ENCODE measurements around the gene PALMD. TPM values are rescaled to one million over a fixed set of nuclear protein-coding genes. Genes with fewer than 3 reads are reported as not detected.

The PALMD gene
- polyA plus RNA-seq, 6 donors from 2014 or later: not detected

DNA sequence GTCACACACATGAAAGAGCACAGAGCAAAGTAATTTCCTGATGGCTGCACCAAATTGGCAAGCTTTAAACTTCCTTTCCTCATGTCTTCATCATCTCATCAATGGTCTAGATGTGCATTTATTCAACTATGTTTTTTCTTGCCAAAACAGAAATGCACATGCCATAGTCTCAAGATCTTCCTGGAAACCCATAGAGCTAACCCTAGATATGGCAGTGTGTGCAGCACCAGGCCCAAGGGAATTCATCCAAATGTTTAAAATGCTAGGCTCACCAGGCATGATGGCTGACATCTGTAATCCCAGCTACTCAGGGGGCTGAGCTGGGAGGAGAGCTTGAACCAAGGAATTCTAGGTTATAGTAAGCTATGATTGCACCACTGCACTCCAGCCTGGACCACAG is 31.2 kb upstream of the PALMD start:
- Mint-ChIP-seq H3K4me1 (no peaks in the 10 kb centered on the region), H3K36me3 (no peaks in the 10 kb centered on the region), H3K9me3 (no peaks in the 10 kb centered on the region), H3K4me3 (no peak overlapping the region), H3K27ac (no peak overlapping the region), H3K27me3 (peaks cover 0 to 5% (median 0%) of the 10 kb centered on the region in 3 donors)
- ATAC-seq (ENCODE audit: low read depth in 2 of 2): no peak
- no peak for DNase-seq

DNA sequence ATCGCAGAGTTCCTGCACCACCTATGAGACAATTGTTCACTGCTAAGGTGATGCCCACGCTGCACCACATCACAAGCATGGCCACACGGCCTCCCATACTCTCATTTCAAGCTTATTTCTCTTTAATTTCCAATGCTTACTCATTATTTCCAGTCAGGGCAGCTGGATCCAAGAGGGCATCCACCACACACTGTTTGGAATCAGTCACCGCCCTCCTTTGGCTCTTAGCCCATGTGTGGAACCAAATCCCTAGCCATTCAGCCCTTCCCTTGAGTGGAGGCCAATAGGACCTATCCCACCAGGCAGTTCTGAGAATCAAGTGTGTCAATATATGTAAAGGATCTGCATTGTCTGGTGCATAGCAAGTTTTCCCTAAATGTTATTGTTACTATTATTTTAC is 26.3 kb upstream of the PALMD start:
- Mint-ChIP-seq H3K4me3 (no peak overlapping the region), H3K4me1 (no peaks in the 10 kb centered on the region), H3K27me3 (no peaks in the 10 kb centered on the region), H3K9me3 (peaks cover 0 to 3% (median 0%) of the 10 kb centered on the region in 7 donors), H3K27ac (no peak overlapping the region), H3K36me3 (no peaks in the 10 kb centered on the region)
- no peak for ATAC-seq (ENCODE audit: low read depth in 2 of 2)
- DNase-seq: no peak

DNA sequence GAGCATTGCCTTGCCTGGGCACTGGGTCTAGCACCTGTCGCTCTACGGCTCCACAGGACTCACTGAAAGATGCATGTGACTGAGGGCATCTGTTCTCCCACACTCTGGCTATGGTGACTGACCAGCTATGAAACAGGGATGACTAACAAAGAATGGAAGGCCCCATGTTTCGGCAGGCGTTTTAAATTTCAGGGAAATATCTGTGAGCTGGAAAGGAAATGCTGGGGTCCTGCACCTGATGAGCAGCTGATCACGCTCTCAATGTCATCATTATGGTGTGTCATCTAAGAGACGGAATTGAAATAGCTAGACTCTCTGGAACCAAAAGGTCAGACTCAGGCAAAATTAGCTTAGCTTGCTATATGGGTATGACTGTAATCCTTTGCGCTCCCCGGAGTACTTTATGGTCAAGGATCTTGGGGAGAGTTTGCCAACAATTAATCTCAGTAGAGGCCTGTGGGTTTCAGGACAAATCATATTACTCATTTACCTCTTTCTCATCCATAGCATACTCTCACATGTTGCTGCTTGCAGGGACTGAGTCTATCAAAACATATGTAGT is 24.5 kb upstream of the PALMD start:
- no peak overlapping the region for H3K27ac Mint-ChIP-seq
- no peak overlapping the region for H3K4me3 Mint-ChIP-seq
- peaks cover 0 to 5% (median 0%) of the 10 kb centered on the region in 7 donors for H3K9me3 Mint-ChIP-seq
- H3K27me3 Mint-ChIP-seq: no peaks in the 10 kb centered on the region
- ATAC-seq (ENCODE audit: low read depth in 2 of 2): no peak
- no peaks in the 10 kb centered on the region for H3K36me3 Mint-ChIP-seq
- H3K4me1 Mint-ChIP-seq: no peaks in the 10 kb centered on the region
- DNase-seq: no peak

DNA sequence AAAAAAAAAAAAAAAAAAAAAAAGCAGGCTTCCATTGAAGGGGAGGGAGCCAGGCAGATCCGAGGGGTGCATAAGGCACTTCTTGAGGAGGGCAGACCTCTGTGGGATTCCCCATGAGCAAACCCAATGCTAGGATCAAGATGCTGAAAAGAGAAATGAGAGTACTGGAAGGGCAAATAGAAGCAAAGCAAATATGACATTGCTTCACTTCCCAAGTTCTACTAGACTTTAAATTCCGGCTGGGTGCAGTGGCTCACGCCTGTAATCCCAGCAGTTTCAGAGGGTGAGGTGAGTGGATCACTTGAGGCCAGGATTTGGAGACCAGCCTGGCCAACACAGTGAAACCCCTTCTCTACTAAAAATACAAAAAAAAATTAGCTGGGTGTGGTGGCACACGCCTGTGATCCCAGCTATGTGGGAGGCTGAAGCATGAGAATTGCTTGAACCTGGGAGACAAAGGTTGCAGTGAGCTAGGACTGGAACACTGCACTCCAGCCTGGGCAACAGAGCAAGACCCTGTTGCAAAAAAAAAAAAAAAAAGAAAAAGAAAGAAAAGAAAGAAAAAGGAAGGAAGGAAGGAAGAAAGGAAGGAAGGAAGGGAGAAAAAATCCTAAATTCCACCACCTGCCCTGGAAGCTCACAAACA is 23.1 kb upstream of the PALMD start:
- ATAC-seq (ENCODE audit: low read depth in 2 of 2) (no peak), DNase-seq (no peak)
- H3K4me3 Mint-ChIP-seq: no peak overlapping the region
- no peaks in the 10 kb centered on the region for H3K27me3 Mint-ChIP-seq
- no peak overlapping the region for H3K27ac Mint-ChIP-seq
- H3K36me3 Mint-ChIP-seq: no peaks in the 10 kb centered on the region
- peaks cover 0 to 5% (median 0%) of the 10 kb centered on the region in 7 donors for H3K9me3 Mint-ChIP-seq
- H3K4me1 Mint-ChIP-seq: no peaks in the 10 kb centered on the region

DNA sequence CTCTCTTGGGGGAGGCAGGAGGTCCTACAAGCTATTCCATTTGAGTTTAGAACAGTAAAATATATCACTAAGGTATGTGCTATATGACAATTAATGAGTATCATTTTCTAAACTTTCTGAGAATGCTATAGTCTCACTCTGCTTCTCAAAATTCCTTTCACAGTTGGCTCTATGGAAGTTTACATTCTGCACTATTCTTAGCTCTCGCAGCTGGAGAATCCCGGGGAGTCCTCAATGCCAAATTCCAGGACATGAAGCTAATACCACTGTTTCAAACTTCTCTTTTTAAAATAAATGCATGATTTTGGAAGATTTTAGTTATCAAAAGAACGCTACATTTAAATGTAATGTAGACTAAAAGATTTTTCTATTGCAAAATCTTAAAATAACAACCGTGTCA is 22.4 kb upstream of the PALMD start:
- ATAC-seq (ENCODE audit: low read depth in 2 of 2) (no peak), DNase-seq (no peak)
- Mint-ChIP-seq H3K9me3 (peaks cover 0 to 5% (median 0%) of the 10 kb centered on the region in 7 donors), H3K4me3 (no peak overlapping the region), H3K36me3 (no peaks in the 10 kb centered on the region), H3K4me1 (no peaks in the 10 kb centered on the region), H3K27me3 (no peaks in the 10 kb centered on the region), H3K27ac (no peak overlapping the region)

DNA sequence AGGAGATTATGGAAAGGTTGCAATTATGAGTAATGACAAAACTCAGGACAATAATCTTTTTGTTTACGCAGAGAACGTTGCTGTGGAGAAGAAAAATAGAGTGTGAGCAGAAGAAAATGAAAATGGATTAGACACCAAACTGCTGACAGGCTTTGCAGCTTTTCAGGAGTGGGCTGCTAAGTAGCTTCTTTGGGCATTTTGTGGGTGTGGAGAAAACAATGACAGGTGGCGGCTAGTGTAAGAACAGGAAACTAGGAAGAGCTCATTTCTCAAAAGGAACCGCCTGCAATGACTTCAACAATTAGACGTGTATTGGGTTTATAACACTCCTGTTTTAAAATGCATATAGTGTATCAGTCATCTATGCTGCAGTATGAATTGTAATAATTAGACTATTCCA is 18.3 kb upstream of the PALMD start:
- ATAC-seq (ENCODE audit: low read depth in 2 of 2) (no peak), DNase-seq (no peak)
- Mint-ChIP-seq H3K4me1 (no peaks in the 10 kb centered on the region), H3K27me3 (peaks cover 0 to 4% (median 0%) of the 10 kb centered on the region in 3 donors), H3K36me3 (no peaks in the 10 kb centered on the region), H3K4me3 (no peak overlapping the region), H3K27ac (no peak overlapping the region), H3K9me3 (peaks cover 0 to 5% (median 0%) of the 10 kb centered on the region in 7 donors)

DNA sequence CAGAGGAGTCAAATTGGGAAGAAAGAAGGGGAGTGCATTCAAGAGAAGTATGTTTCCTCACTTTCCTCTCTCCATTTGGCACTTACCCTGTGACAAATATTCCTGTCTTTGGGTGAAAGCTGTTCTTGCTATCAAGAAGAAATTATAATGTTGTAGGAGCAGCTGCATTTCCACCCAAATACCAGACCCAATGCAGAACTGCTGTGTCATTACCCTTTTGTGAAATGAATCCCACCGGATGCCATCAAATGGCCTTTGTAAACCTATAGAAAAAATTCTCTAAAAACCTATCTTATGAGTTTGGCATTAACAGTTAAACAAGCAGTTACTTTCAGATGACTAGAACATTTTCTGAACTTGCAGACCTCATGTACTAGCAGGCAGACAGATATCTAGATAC is 16.7 kb upstream of the PALMD start:
- Mint-ChIP-seq H3K36me3 (no peaks in the 10 kb centered on the region), H3K4me1 (no peaks in the 10 kb centered on the region), H3K9me3 (peaks cover 0 to 5% (median 0%) of the 10 kb centered on the region in 7 donors), H3K27ac (no peak overlapping the region), H3K4me3 (no peak overlapping the region), H3K27me3 (peaks cover 0 to 4% (median 0%) of the 10 kb centered on the region in 3 donors)
- DNase-seq: no peak
- no peak for ATAC-seq (ENCODE audit: low read depth in 2 of 2)

DNA sequence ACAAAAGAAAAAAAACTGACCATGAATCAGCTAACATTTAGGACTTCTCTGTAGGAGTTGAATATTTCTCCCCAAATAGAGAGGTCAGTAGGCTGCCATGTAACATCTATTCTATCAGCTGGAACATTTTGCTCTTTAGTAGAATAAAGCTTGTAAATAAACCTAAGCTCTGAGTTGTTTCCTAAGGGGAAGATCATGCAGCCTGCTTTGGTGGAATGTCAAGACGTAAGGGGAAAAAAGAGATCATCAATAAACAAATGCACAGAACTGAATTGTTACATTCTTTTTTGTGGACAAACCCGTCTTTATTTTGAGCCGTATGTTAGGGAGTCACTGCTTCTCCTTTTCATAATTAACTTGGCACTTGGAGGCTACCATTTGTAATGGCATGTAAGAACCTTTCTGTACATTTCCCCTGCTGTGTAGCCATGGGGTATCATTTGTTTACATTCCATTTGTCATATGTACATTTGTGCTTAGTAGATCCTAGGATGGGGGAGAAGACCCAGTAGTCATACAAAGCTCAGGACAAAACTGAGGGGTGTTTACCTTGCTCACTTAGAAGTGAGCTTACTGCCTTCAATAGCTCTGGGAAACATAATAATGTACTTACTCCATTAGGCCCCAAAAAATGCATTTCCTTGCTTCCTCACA is 10.8 kb upstream of the PALMD start:
- H3K4me1 Mint-ChIP-seq: no peaks in the 10 kb centered on the region
- H3K27me3 Mint-ChIP-seq: peaks cover 0 to 4% (median 0%) of the 10 kb centered on the region in 3 donors
- H3K4me3 Mint-ChIP-seq: no peak overlapping the region
- peaks cover 0 to 2% (median 0%) of the 10 kb centered on the region in 7 donors for H3K9me3 Mint-ChIP-seq
- H3K36me3 Mint-ChIP-seq: no peaks in the 10 kb centered on the region
- DNase-seq (no peak), ATAC-seq (ENCODE audit: low read depth in 2 of 2) (no peak)
- no peak overlapping the region for H3K27ac Mint-ChIP-seq

DNA sequence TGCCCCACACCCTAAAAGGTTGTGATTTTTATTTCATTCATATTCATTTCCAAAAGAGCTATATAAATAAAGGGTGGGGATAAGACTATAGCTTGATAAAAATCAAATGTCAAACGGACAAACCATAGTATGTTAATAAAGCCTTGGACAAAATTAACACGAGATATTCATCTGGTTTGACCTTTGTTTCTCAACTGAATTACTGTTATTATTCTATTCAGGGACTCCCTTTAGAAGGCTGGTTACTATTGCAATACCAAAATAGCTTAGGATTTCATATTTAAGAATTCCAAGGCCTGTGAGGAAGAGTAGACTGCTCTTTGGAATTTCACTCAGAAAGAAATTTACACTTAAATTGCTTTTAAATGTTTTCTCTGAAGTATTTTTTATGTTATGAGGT is 10.2 kb upstream of the PALMD start:
- Mint-ChIP-seq H3K27ac (no peak overlapping the region), H3K9me3 (peaks cover 0 to 2% (median 0%) of the 10 kb centered on the region in 7 donors), H3K27me3 (peaks cover 0 to under 1% (median 0%) of the 10 kb centered on the region in 3 donors), H3K4me1 (no peaks in the 10 kb centered on the region), H3K4me3 (no peak overlapping the region), H3K36me3 (no peaks in the 10 kb centered on the region)
- no peak for ATAC-seq (ENCODE audit: low read depth in 2 of 2)
- DNase-seq: no peak

DNA sequence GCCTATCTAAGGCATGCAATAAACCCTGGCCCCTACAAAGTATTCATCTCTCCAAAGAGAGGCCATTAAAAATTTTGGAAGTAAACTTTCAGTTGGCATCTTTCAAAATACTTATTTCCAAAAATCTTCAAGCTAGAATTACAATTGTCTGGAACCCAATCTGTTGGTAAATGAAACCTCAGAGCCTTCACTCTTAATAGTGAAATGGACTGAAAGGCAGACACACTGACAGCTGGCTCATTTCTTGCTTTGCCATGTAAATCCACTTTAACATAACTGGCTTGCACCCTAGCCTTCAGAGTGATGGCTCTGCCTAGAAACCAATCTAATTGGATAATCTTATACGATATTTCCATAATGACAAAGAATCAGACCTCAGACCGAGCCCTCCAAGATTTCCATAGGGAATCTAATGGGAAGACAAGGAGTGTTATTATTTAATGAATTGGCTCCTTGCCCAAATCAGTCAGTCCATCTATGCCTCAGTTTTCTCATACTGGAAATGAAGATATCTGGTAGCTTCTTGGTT is 9.2 kb upstream of the PALMD start:
- no peaks in the 10 kb centered on the region for H3K4me1 Mint-ChIP-seq
- H3K27ac Mint-ChIP-seq: no peak overlapping the region
- ATAC-seq (ENCODE audit: low read depth in 2 of 2): no peak
- H3K4me3 Mint-ChIP-seq: no peak overlapping the region
- no peak for DNase-seq
- no peaks in the 10 kb centered on the region for H3K36me3 Mint-ChIP-seq
- H3K9me3 Mint-ChIP-seq: peaks cover 0 to 2% (median 0%) of the 10 kb centered on the region in 7 donors
- no peaks in the 10 kb centered on the region for H3K27me3 Mint-ChIP-seq

DNA sequence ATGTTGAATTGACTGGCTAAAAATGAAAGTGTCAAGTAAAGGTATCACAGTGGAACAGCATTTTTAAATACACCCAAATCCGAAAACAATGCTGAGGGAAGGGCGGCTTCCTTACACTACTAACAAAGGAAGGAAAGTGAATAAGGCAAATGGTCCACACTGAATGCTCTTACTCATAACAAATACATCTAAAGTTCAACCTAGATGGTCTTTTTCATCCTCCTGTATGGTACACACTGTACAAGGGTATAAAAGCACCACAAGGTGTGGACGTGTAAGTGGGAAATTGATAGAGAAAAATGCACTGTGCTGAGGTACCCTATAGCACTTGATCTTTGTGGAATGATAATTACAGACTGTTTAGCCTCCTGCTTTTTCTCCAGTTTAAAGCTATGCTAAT is 7.1 kb upstream of the PALMD start:
- no peak for DNase-seq

DNA sequence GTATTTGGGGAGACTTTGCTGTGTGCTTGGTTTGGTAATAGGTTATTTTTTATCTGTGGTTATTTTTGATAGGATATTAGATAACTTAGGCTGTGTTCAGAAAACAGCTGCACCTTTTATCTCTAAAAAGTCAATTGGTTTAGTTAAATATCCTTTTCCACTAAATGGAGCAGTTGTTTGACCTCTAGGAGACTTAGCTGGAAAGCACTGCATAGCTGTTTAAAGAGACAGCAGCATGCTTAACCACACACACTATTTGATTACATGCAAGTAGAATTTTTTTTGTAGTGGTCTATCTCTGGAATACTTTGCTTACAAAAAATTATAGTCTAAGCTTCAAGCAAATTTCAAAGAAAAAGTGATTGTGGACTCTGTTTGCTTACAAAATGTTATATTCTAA is 6.5 kb upstream of the PALMD start:
- Mint-ChIP-seq H3K27me3 (no peaks in the 10 kb centered on the region), H3K27ac (no peak overlapping the region), H3K4me1 (no peaks in the 10 kb centered on the region), H3K9me3 (no peaks in the 10 kb centered on the region), H3K4me3 (no peak overlapping the region), H3K36me3 (no peaks in the 10 kb centered on the region)
- ATAC-seq (ENCODE audit: low read depth in 2 of 2): no peak
- DNase-seq: no peak

More for the DNA sequence above, 7.1 kb upstream of the PALMD start:
- Mint-ChIP-seq H3K36me3 (no peaks in the 10 kb centered on the region), H3K9me3 (no peaks in the 10 kb centered on the region), H3K27me3 (no peaks in the 10 kb centered on the region), H3K4me3 (no peak overlapping the region), H3K4me1 (no peaks in the 10 kb centered on the region), H3K27ac (no peak overlapping the region)
- ATAC-seq (ENCODE audit: low read depth in 2 of 2): no peak

DNA sequence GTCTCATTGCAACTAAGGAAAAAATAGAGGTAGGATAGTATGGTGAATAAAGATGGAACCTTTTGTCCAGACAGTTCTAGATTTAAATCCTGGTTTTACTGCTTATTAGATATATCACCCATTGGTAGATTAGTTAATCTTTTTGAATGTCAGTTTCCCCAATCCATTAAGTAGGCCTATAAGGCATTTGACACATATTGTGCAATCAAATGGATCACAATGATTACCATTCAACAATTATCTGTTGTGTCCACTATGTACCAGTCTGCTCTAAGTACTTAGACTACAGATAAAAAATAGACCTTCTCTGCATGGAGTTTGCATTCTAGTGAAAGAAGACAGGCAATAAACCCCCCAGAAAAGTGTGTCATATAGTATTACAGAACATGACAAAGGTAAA is 6.0 kb upstream of the PALMD start:
- DNase-seq: no peak
- Mint-ChIP-seq H3K27me3 (no peaks in the 10 kb centered on the region), H3K4me3 (no peak overlapping the region), H3K4me1 (no peaks in the 10 kb centered on the region), H3K9me3 (no peaks in the 10 kb centered on the region), H3K36me3 (no peaks in the 10 kb centered on the region), H3K27ac (no peak overlapping the region)
- no peak for ATAC-seq (ENCODE audit: low read depth in 2 of 2)

DNA sequence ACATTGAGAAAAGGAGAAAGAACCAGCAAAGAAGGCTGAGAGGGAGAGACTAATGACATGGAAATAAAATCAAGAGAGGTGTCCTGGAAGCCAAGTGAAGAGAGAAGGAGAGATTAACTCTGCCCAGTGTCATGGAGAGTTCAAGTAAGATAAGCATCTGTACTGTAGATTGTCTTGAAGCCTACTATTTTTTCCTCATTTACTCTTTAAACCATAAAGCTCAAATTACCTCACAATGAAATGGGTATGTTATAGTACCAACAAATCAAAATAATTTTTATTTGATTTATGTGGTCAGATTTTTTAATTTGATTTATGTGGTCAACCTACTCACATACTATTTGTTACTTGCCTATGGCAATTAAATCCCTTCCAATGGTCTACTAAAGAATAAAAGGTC is 5.2 kb upstream of the PALMD start:
- Mint-ChIP-seq H3K27ac (no peak overlapping the region), H3K36me3 (no peaks in the 10 kb centered on the region), H3K27me3 (peaks cover 0 to 4% (median 2%) of the 10 kb centered on the region in 3 donors), H3K9me3 (no peaks in the 10 kb centered on the region), H3K4me1 (no peaks in the 10 kb centered on the region), H3K4me3 (no peak overlapping the region)
- DNase-seq (no peak), ATAC-seq (ENCODE audit: low read depth in 2 of 2) (no peak)
